KMS-11 (cell line): ENCODE results near the gene LCN12.
"Not testable (repeated sequence)": the region's sequence is repeated elsewhere in the genome, so short reads cannot be mapped to it uniquely, and the experiment has no call there.

ENCODE experiments used
- H2AFZ ChIP-seq: fragments of 200-600 bp; sonication (generic); 2 replicates; pipeline ENCODE4 v1.6.1; 2016; ENCODE audit warnings: antibody characterized with exemption, mixed run types, low read depth
- H3K27ac ChIP-seq: fragments of 200-600 bp; sonication (generic); 2 replicates; pipeline ENCODE4 v1.6.1; 2016; ENCODE audit warnings: mild to moderate bottlenecking, mixed run types
- H3K27me3 ChIP-seq: fragments of 200-600 bp; sonication (generic); 2 replicates; pipeline ENCODE4 v1.6.1; 2017; ENCODE audit warnings: mild to moderate bottlenecking, low read depth, mixed run types, moderate library complexity; ENCODE audit not compliant: insufficient read depth
- H3K36me3 ChIP-seq: fragments of 200-600 bp; sonication (generic); 2 replicates; pipeline ENCODE4 v1.6.1; 2017; ENCODE audit warnings: mild to moderate bottlenecking, mixed run types; ENCODE audit not compliant: insufficient read depth
- H3K4me1 ChIP-seq: fragments of 200-600 bp; sonication (generic); 2 replicates; pipeline ENCODE4 v1.6.1; 2016; ENCODE audit warnings: mild to moderate bottlenecking, low read depth, mixed run types; ENCODE audit not compliant: poor library complexity, severe bottlenecking
- H3K4me2 ChIP-seq: fragments of 200-600 bp; sonication (generic); 2 replicates; pipeline ENCODE4 v1.7.0; 2016; ENCODE audit warnings: mild to moderate bottlenecking, mixed run types
- H3K4me3 ChIP-seq: fragments of 200-600 bp; sonication (generic); IDR thresholded peaks from 2 replicates; pipeline ENCODE4 v1.6.1; 2017; ENCODE audit warnings: low read depth, low read length, mixed read lengths; ENCODE audit not compliant: insufficient read depth
- H3K79me2 ChIP-seq: fragments of 200-600 bp; sonication (generic); 2 replicates; pipeline ENCODE4 v1.6.1; 2016; ENCODE audit warnings: low read depth, mixed run types; ENCODE audit not compliant: insufficient read depth
- H3K9ac ChIP-seq: fragments of 200-600 bp; sonication (generic); 2 replicates; pipeline ENCODE4 v1.6.1; 2016; ENCODE audit warnings: mild to moderate bottlenecking, mixed run types
- H4K20me1 ChIP-seq: fragments of 200-600 bp; sonication (generic); 2 replicates; pipeline ENCODE4 v1.6.1; 2016; ENCODE audit warnings: mild to moderate bottlenecking, mixed run types; ENCODE audit not compliant: insufficient read depth
- CTCF ChIP-seq: fragments of 200-600 bp; sonication (generic); conservative IDR thresholded peaks from 2 replicates; pipeline ENCODE4 v1.6.1; 2017; ENCODE audit warnings: low read depth, mild to moderate bottlenecking, antibody characterized with exemption, low read length, moderate library complexity, mixed read lengths

LCN12 gene

GRCh38 chr9:137001857-137002645, 50.0 kb downstream of the LCN12 start:
- Histone ChIP-seq H4K20me1 (no peaks in the 10 kb centered on the region), H3K27me3 (peaks cover 71% of the 10 kb centered on the region), H3K4me2 (no peak overlapping the region), H3K79me2 (no peaks in the 10 kb centered on the region), H3K36me3 (no peaks in the 10 kb centered on the region), H3K9ac (no peak overlapping the region), H3K4me1 (peaks cover 25% of the 10 kb centered on the region), H2AFZ (no peak overlapping the region), H3K27ac (no peak overlapping the region), H3K4me3 (no peak overlapping the region)
- no peak for TF ChIP-seq CTCF

DNA sequence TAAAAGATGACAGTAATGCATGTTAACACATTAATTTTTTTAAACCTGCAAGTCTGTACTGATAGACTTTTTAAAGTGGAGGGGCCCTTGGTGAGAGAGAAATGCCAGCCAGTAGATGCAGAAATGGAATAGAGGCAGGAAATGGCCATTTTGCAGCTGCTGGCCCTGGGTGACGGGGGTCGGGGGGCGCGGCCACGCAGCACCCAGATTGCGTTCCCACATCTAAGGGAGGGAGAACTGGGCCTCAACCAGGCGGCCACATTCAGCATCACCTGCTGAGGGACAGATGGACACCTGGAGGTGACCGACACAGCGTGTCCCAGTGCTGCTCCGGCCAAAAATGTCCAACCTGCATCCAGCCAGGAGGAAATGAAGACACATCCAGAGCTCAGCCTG, 50.6 kb downstream of the LCN12 start:
- H3K4me1 ChIP-seq: peaks cover 25% of the 10 kb centered on the region
- H3K27ac ChIP-seq: no peak overlapping the region
- no peak overlapping the region for H3K4me2 ChIP-seq
- peaks cover 71% of the 10 kb centered on the region for H3K27me3 ChIP-seq
- no peak overlapping the region for H2AFZ ChIP-seq
- H3K4me3 ChIP-seq: no peak overlapping the region
- H3K36me3 ChIP-seq: no peaks in the 10 kb centered on the region
- H3K9ac ChIP-seq: no peak overlapping the region
- no peak for TF ChIP-seq CTCF
- no peaks in the 10 kb centered on the region for H4K20me1 ChIP-seq
- no peaks in the 10 kb centered on the region for H3K79me2 ChIP-seq

GRCh38 chr9:137004285-137004684, 52.2 kb downstream of the LCN12 start:
- 0 out of 2 replicates have a peak, but pooled peaks have one; percentile 25 for TF ChIP-seq CTCF
- H3K4me2 ChIP-seq, H3K27ac ChIP-seq, H3K9ac ChIP-seq, H4K20me1 ChIP-seq, H3K36me3 ChIP-seq, H3K4me3 ChIP-seq, H2AFZ ChIP-seq, H3K79me2 ChIP-seq: not testable (repeated sequence)
- Histone ChIP-seq H3K27me3 (peaks cover 64% of the 10 kb centered on the region), H3K4me1 (peaks cover 21% of the 10 kb centered on the region)
